ENCODE results near the gene DLG1. TPM values are rescaled to one million over a fixed set of nuclear protein-coding genes. Genes with fewer than 3 reads are reported as not detected.
A peak's percentile ranks its signal among the peaks of the same experiment; 100 is the strongest.

DLG1 gene
- total and polyA plus RNA-seq, 9 of the 15 experiments (the other 6 are each of a cell fraction or from before 2014, with no cell fraction given) = 9.4 to 63.5 (median 43.6) TPM

DNA sequence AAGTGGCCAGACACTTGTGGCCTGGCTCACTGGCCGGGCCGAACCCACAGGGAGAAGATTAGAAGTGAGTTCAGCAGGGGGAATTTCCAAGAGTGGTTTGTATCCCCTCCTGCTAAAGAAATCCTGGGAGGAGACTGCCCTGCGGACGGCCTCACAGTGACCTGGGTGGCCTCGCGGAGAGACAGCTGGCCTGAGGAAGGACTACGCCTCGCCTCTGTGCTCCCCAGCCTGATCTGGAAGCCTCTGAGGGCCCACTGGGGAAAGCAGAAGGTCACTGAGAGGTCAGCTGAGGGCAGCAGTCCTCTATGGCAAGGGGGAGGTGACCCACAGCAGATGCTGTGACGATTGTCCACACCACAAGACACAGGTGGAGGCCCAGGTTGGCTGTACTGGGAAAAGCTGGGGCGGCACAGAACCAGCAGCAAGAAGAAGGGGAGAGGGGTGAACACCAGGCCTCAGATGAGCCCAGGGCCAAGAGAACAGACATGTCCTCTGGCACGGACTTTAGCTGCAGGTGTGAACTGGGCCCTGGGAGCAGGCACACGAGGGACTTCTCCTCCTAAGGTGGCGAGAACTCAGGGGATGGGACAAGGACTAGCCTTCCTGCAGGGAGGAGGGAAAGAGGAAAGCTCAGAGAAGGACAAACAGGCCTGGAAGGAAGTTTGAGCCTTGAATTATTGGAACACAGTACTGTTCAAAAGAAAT is 37.2 kb upstream of the DLG1 start (continued):
- TF ChIP-seq ZBTB33 (CRISPR knock-in tag; IDR thresholded peaks at IDR 0.05) = peak; percentile 96

- H3K36me3 ChIP-seq (ENCODE audit: control insufficient read depth, insufficient read depth, low read length) = no peaks in the 10 kb centered on the region
- no peaks in the 10 kb centered on the region for H3K79me2 ChIP-seq (ENCODE audit: control insufficient read depth, insufficient read depth, low read length)
- in situ Hi-C loops (cut with MboI) = no loop called here
- peaks cover 8 to 16% of the 10 kb centered on the region in 2 experiments for H3K4me1 ChIP-seq (replicated peaks in 1 of 2; ENCODE audit: control insufficient read depth in 2 of 2, insufficient read depth in 2 of 2, low read length in 2 of 2)
- H3K4me2 ChIP-seq (ENCODE audit: insufficient read depth, low read length) = no peak overlapping the region
- ATAC-seq (no peak), DNase-seq (ENCODE audit: extremely low read depth in 1 of 4, low spot score in 3 of 4) (no peak), FAIRE-seq (no peak)
- H3K9ac ChIP-seq (ENCODE audit: insufficient read depth in 1 of 2, low read depth in 2 of 2, low read length in 2 of 2) = no peak overlapping the region
- no peak overlapping the region for H3K27ac ChIP-seq (ENCODE audit: extremely low read depth, low read depth, low read length)
- no peaks in the 10 kb centered on the region for H3K27me3 ChIP-seq (ENCODE audit: control insufficient read depth in 2 of 2, insufficient read depth in 2 of 2, low read length in 2 of 2)
- no peak for TF ChIP-seq ELF4 (CRISPR knock-in tag; IDR thresholded peaks at IDR 0.05)
- peak; percentile 34; the same call in 1 of the 2 replicates for TF ChIP-seq SPI1 (IDR thresholded peaks at IDR 0.05; ENCODE audit: borderline replicate concordance, low read depth, low read length)
- H3K9me3 ChIP-seq (replicated peaks; ENCODE audit: control insufficient read depth, insufficient read depth, low read depth, low read length) = no peaks in the 10 kb centered on the region
- no peak overlapping the region for H3K4me3 ChIP-seq
- no TSS peak for BruUV-seq (replicated peaks)
- H4K20me1 ChIP-seq (replicated peaks; ENCODE audit: control insufficient read depth, insufficient read depth, low read length) = no peaks in the 10 kb centered on the region
- ChIA-PET CTCF (ENCODE audit: low intra/inter-chr PET ratio) (no interaction called here), POLR2A (interaction anchor here (0.5 to 1.1 kb wide), 2 partner anchors 12 to 14 kb away, joined by 3 read pairs; no protein-coding TSS in a partner anchor)
- 0 out of 2 replicates have a peak overlapping the region, but pooled peaks have one; percentile 20 for H2AFZ ChIP-seq (ENCODE audit: low read depth, low read length)
- WGBS (ENCODE audit: insufficient coverage, low coverage, missing lambda C conversion rate) = 35% methylated on average over 10 of the region's 11 CpGs
- no peaks in the 10 kb centered on the region for H3K9me1 ChIP-seq (ENCODE audit: control insufficient read depth, insufficient read depth, low read length)
- intact Hi-C loops (cut with micrococcal nuclease) = no loop called here
Measured at GRCh38 chr3:197333901-197334639, 35.7 kb upstream of the DLG1 start.
